Measurements from ENCODE around the gene SHB. TPM values are rescaled to one million over a fixed set of nuclear protein-coding genes. Genes with fewer than 3 reads are reported as not detected.

Gene SHB
- total and polyA plus RNA-seq, 2 experiments from 2014 or later, result 20.8 to 48.3 TPM

- DNase-seq (ENCODE audit: low spot score), result no peak
- no peaks in the 10 kb centered on the region for H3K9me2 ChIP-seq (replicated peaks; ENCODE audit: insufficient read depth)
- WGBS (ENCODE audit: low lambda C conversion rate, missing lambda C conversion rate), result 90% methylated on average over 5 of the region's 5 CpGs
- H3K4me1 ChIP-seq (ENCODE audit: insufficient read depth), result peaks cover 21% of the 10 kb centered on the region
- H3K79me2 ChIP-seq, result peaks cover 85% of the 10 kb centered on the region
- no peaks in the 10 kb centered on the region for H3K9me3 ChIP-seq (ENCODE audit: low read depth)
- peaks cover 3% of the 10 kb centered on the region for H4K20me1 ChIP-seq (ENCODE audit: insufficient read depth, poor library complexity, severe bottlenecking)
- no peaks in the 10 kb centered on the region for H3K27me3 ChIP-seq
- H3K36me3 ChIP-seq (replicated peaks; ENCODE audit: insufficient read depth, low read depth), result no peaks in the 10 kb centered on the region
- H3K27ac ChIP-seq, result peak overlapping the region; percentile 95
- no peak overlapping the region for H3K4me3 ChIP-seq
- H3K4me2 ChIP-seq, result peak overlapping the region; percentile 45
- no peak overlapping the region for H2AFZ ChIP-seq
- TF ChIP-seq CTCF (IDR thresholded peaks at IDR 0.05; ENCODE audit: poor library complexity) (no peak), EZH2phosphoT487 (IDR thresholded peaks at IDR 0.05; ENCODE audit: low read depth, severe bottlenecking, unreplicated experiment) (no peak)
Measured at GRCh38 chr9:38009035-38009501, 60.0 kb downstream of the SHB start.

GRCh38 chr9:38008168-38009034 lies 60.6 kb downstream of the SHB start:
- TF ChIP-seq EZH2phosphoT487 (IDR thresholded peaks at IDR 0.05; ENCODE audit: low read depth, severe bottlenecking, unreplicated experiment), result no peak
- no peak for TF ChIP-seq EZH2 (IDR thresholded peaks at IDR 0.05; ENCODE audit: borderline replicate concordance)
- no peak for TF ChIP-seq CTCF (IDR thresholded peaks at IDR 0.05; ENCODE audit: poor library complexity)
- Histone ChIP-seq H3K4me2 (peak overlapping the region; percentile 45), H3K4me1 (ENCODE audit: insufficient read depth) (peaks cover 21% of the 10 kb centered on the region), H2AFZ (no peak overlapping the region), H4K20me1 (ENCODE audit: insufficient read depth, poor library complexity, severe bottlenecking) (peaks cover 3% of the 10 kb centered on the region), H3K27me3 (no peaks in the 10 kb centered on the region), H3K4me3 (no peak overlapping the region), H3K9me2 (replicated peaks; ENCODE audit: insufficient read depth) (no peaks in the 10 kb centered on the region), H3K27ac (peak overlapping the region; percentile 95), H3K9me3 (ENCODE audit: low read depth) (no peaks in the 10 kb centered on the region), H3K36me3 (replicated peaks; ENCODE audit: insufficient read depth, low read depth) (no peaks in the 10 kb centered on the region), H3K79me2 (peaks cover 86% of the 10 kb centered on the region)
- DNase-seq (ENCODE audit: low spot score), result peak; percentile 85
- WGBS (ENCODE audit: low lambda C conversion rate, missing lambda C conversion rate), result 47% methylated on average over 10 of the region's 10 CpGs

GRCh38 chr9:38007016-38007415 lies 62.0 kb downstream of the SHB start:
- no peak for TF ChIP-seq CTCF (IDR thresholded peaks at IDR 0.05; ENCODE audit: poor library complexity)
- TF ChIP-seq EZH2phosphoT487 (IDR thresholded peaks at IDR 0.05; ENCODE audit: low read depth, severe bottlenecking, unreplicated experiment), result no peak
- no peak for TF ChIP-seq EZH2 (IDR thresholded peaks at IDR 0.05; ENCODE audit: borderline replicate concordance)
- Histone ChIP-seq H3K9me2 (replicated peaks; ENCODE audit: insufficient read depth) (no peaks in the 10 kb centered on the region), H4K20me1 (ENCODE audit: insufficient read depth, poor library complexity, severe bottlenecking) (peaks cover 3% of the 10 kb centered on the region), H3K79me2 (peaks cover 83% of the 10 kb centered on the region), H3K36me3 (replicated peaks; ENCODE audit: insufficient read depth, low read depth) (no peaks in the 10 kb centered on the region), H2AFZ (no peak overlapping the region), H3K27me3 (no peaks in the 10 kb centered on the region), H3K27ac (peak overlapping the region; percentile 93), H3K4me1 (ENCODE audit: insufficient read depth) (peaks cover 21% of the 10 kb centered on the region), H3K4me2 (no peak overlapping the region), H3K4me3 (no peak overlapping the region), H3K9me3 (ENCODE audit: low read depth) (no peaks in the 10 kb centered on the region)
- no peak for DNase-seq (ENCODE audit: low spot score)
- 94% methylated on average over 5 of the region's 5 CpGs for WGBS (ENCODE audit: low lambda C conversion rate, missing lambda C conversion rate)
